Measurements from ENCODE around the gene CHRNB1. TPM values are rescaled to one million over a fixed set of nuclear protein-coding genes. Genes with fewer than 3 reads are reported as not detected.

The CHRNB1 gene
- total and polyA plus RNA-seq, 10 of the 15 experiments (the other 5 are each of a cell fraction or from before 2014, with no cell fraction given): 5.8 to 14.8 (median 11.3) TPM

GRCh38 chr17:7408252-7408727, 36.6 kb upstream of the CHRNB1 start:
- no peak for FAIRE-seq

More at GRCh38 chr17:7408252-7408727, 36.6 kb upstream of the CHRNB1 start:
- no peaks in the 10 kb centered on the region for H3K9me3 ChIP-seq (replicated peaks; ENCODE audit: control insufficient read depth, insufficient read depth, low read length)
- DNase-seq (ENCODE audit: low read depth, low spot score): no peak
- ChIA-PET CTCF (no interaction called here), POLR2A (interaction anchor here (1.4 kb wide), 1 partner anchor 10 kb away, joined by 3 read pairs; no protein-coding TSS in a partner anchor), RAD21 (ENCODE audit: unreplicated experiment) (no interaction called here), SMC1A (ENCODE audit: uncharacterized antibody, unreplicated experiment) (no interaction called here)
- H3K36me3 ChIP-seq (ENCODE audit: control insufficient read depth in 2 of 2, insufficient read depth in 2 of 2, low read length in 1 of 2): no peaks in the 10 kb centered on the region
- H3K4me3 ChIP-seq: no peak overlapping the region
- no peaks in the 10 kb centered on the region for H4K20me1 ChIP-seq (ENCODE audit: control insufficient read depth, insufficient read depth)
- no peak overlapping the region for H3K9ac ChIP-seq (ENCODE audit: control insufficient read depth, insufficient read depth, low read length)
- H3K4me1 ChIP-seq (ENCODE audit: control insufficient read depth, insufficient read depth, low read length): no peaks in the 10 kb centered on the region
- no peak for ATAC-seq
- TF ChIP-seq IKZF1 (conservative IDR thresholded peaks at IDR 0.05) (no peak), CHD4 (IDR thresholded peaks at IDR 0.05) (no peak), ZZZ3 (IDR thresholded peaks at IDR 0.05; ENCODE audit: control insufficient read depth, insufficient read length, low read depth) (no peak), ZBTB11 (CRISPR knock-in tag; IDR thresholded peaks at IDR 0.05) (no peak), USF1 (IDR thresholded peaks at IDR 0.05; ENCODE audit: borderline replicate concordance, extremely low read length, insufficient read depth, low read depth, low read length) (no peak), POLR2AphosphoS5 (IDR thresholded peaks at IDR 0.05; ENCODE audit: low read length) (no peak), PAX8 (IDR thresholded peaks at IDR 0.05) (no peak), NKRF (conservative IDR thresholded peaks at IDR 0.05) (no peak), NBN (IDR thresholded peaks at IDR 0.05) (no peak), ZBED1 (IDR thresholded peaks at IDR 0.05; ENCODE audit: borderline replicate concordance) (no peak), USF2 (IDR thresholded peaks at IDR 0.05; ENCODE audit: borderline replicate concordance, low read depth, low read length) (no peak), SREBF1 (IDR thresholded peaks at IDR 0.05; ENCODE audit: low read length) (no peak), POLR2AphosphoS2 (IDR thresholded peaks at IDR 0.05; ENCODE audit: low read depth, low read length) (no peak), ZSCAN29 (IDR thresholded peaks at IDR 0.05) (no peak)
- H3K27ac ChIP-seq (ENCODE audit: control insufficient read depth, insufficient read depth): no peak overlapping the region
- H3K4me2 ChIP-seq (ENCODE audit: control insufficient read depth, insufficient read depth): no peak overlapping the region
- in situ Hi-C loops (cut with MboI) (no loop called here), intact Hi-C loops (cut with micrococcal nuclease; ENCODE audit: unreplicated experiment) (no loop called here)
- 69% methylated on average over 27 of the region's 58 CpGs for WGBS (ENCODE audit: insufficient coverage, insufficient replicate concordance, low lambda C conversion rate, missing lambda C conversion rate)
- no TSS peak for BruUV-seq (replicated peaks)
- peaks cover 0 to 6% of the 10 kb centered on the region in 2 experiments; a peak in 2 of 4 replicates for H3K27me3 ChIP-seq (replicated peaks in 1 of 2; ENCODE audit: control insufficient read depth in 2 of 2, insufficient read depth in 2 of 2, low read length in 1 of 2)
- peaks cover 2% of the 10 kb centered on the region; the same call in 1 of the 2 replicates for H3K79me2 ChIP-seq (ENCODE audit: control insufficient read depth, insufficient read depth, low read length)
- no peak overlapping the region for H2AFZ ChIP-seq (ENCODE audit: control insufficient read depth, low read depth, low read length)

Measured in GM12878 (cell line).